H1 (cell line): ENCODE results near the gene PEX6. TPM values are rescaled to one million over a fixed set of nuclear protein-coding genes. Genes with fewer than 3 reads are reported as not detected.

Source experiments
- CTCF ChIA-PET: fragments of 300-600 bp; sonication (Branson Sonifier 250); formaldehyde crosslinking; loops from one replicate; lab custom pipeline; 2021; ENCODE audit not compliant: partially characterized antibody; lab: Charles Lee
- POLR2A ChIA-PET: fragments of 300-600 bp; sonication (Branson Sonifier 250); formaldehyde crosslinking; loops from one replicate; lab custom pipeline; 2021; ENCODE audit warnings: inconsistent platforms; ENCODE audit not compliant: partially characterized antibody; lab: Charles Lee
- DNase-seq, 2 experiments: peaks; one replicate each; pipeline versions ENCODE4 v3.0.0 to v3.0.0-alpha.2; 2010 to 2022; ENCODE audit warnings: low spot score in 2 of 2, low read depth in 1 of 2, mixed read lengths in 1 of 2
- FAIRE-seq: peaks from 2 replicates; lab custom pipeline; 2011; peaks lifted over from hg19 to GRCh38; lab: Jason Lieb, UNC
- H2AFZ ChIP-seq: 2 replicates; pipeline ENCODE4 v1.8.1; 2012; ENCODE audit warnings: low read length, inconsistent platforms
- H2AK5ac ChIP-seq: 2 replicates; pipeline ENCODE4 v1.6.1; 2013; ENCODE audit warnings: low read depth, low read length
- H2BK120ac ChIP-seq: replicated peaks from 2 replicates; pipeline ENCODE3; 2013; ENCODE audit warnings: low read depth, low read length, inconsistent platforms
- H2BK12ac ChIP-seq: 2 replicates; pipeline ENCODE4 v1.6.1; 2013; ENCODE audit warnings: low read depth, low read length
- H2BK15ac ChIP-seq: 2 replicates; pipeline ENCODE4 v1.6.1; 2013; ENCODE audit warnings: low read length
- H2BK20ac ChIP-seq: 2 replicates; pipeline ENCODE4 v1.6.1; 2013; ENCODE audit warnings: low read length
- H2BK5ac ChIP-seq: 2 replicates; pipeline ENCODE4 v1.6.1; 2013; ENCODE audit warnings: low read depth, low read length
- H3K14ac ChIP-seq: 2 replicates; pipeline ENCODE4 v1.6.1; 2013; ENCODE audit warnings: inconsistent platforms; ENCODE audit not compliant: insufficient read length
- H3K18ac ChIP-seq: 2 replicates; pipeline ENCODE4 v1.6.1; 2013; ENCODE audit warnings: low read length; ENCODE audit errors: extremely low read depth
- H3K23ac ChIP-seq: 2 replicates; pipeline ENCODE4 v1.6.1; 2013; ENCODE audit warnings: inconsistent platforms; ENCODE audit not compliant: insufficient read length
- H3K23me2 ChIP-seq: 2 replicates; pipeline ENCODE4 v1.6.1; 2013; ENCODE audit warnings: low read depth, low read length
- H3K27ac ChIP-seq: 2 replicates; pipeline ENCODE4 v1.6.1; 2011; ENCODE audit warnings: low read depth, low read length, inconsistent platforms
- H3K27me3 ChIP-seq, 4 experiments: replicated peaks in 1 of 4; 1 replicate in 1 of 4; 2 replicates in 3 of 4; pipeline versions ENCODE4 v1.6.1 to v1.8.1; 2011 to 2013; ENCODE audit warnings: low read length in 3 of 4, mild to moderate bottlenecking in 3 of 4, inconsistent platforms in 2 of 4, mixed read lengths in 2 of 4, moderate library complexity in 1 of 4; ENCODE audit not compliant: control insufficient read depth in 3 of 4, insufficient read depth in 3 of 4; ENCODE audit errors: extremely low read depth in 1 of 4
- H3K36me3 ChIP-seq, 4 experiments: 2 replicates each; pipeline versions ENCODE4 v1.6.1 to v1.8.1; 2011 to 2013; ENCODE audit warnings: mild to moderate bottlenecking in 4 of 4, low read length in 3 of 4, moderate library complexity in 2 of 4, control low read depth in 1 of 4, inconsistent platforms in 1 of 4; ENCODE audit not compliant: insufficient read depth in 4 of 4, control insufficient read depth in 2 of 4
- H3K4ac ChIP-seq: replicated peaks from 2 replicates; pipeline ENCODE3; 2013; ENCODE audit warnings: low read length, low read depth, mixed read lengths, inconsistent platforms; ENCODE audit not compliant: insufficient read length
- H3K4me1 ChIP-seq, 4 experiments: replicated peaks in 1 of 4; 1 replicate in 1 of 4; 2 replicates in 3 of 4; pipeline versions ENCODE4 v1.6.1 to v1.8.1; 2011 to 2013; ENCODE audit warnings: low read length in 3 of 4, inconsistent platforms in 2 of 4, mixed read lengths in 1 of 4; ENCODE audit not compliant: insufficient read depth in 4 of 4, control insufficient read depth in 3 of 4
- H3K4me2 ChIP-seq, 2 experiments: 2 replicates each; pipeline versions ENCODE4 v1.6.1 to v1.8.1; 2011 to 2013; ENCODE audit warnings: low read depth in 2 of 2, low read length in 2 of 2, control low read depth in 1 of 2, inconsistent platforms in 1 of 2, mild to moderate bottlenecking in 1 of 2; ENCODE audit not compliant: insufficient read depth in 1 of 2
- H3K4me3 ChIP-seq, 4 experiments: fragments of 200-600, 300-600 bp in 1 of 4; sonication (generic), shearing (Covaris generic), sonication (Bioruptor Twin) in 1 of 4; 2 replicates each; pipeline versions ENCODE4 v1.5.1 to v1.8.1; 2011 to 2016; ENCODE audit warnings: low read length in 4 of 4, low read depth in 3 of 4, control low read depth in 2 of 4, inconsistent platforms in 2 of 4, mild to moderate bottlenecking in 2 of 4, mixed read lengths in 1 of 4, moderate library complexity in 1 of 4; ENCODE audit not compliant: insufficient read depth in 2 of 4; ENCODE audit errors: extremely low read depth in 1 of 4
- H3K56ac ChIP-seq: replicated peaks from 2 replicates; pipeline ENCODE3; 2013; ENCODE audit warnings: low read depth, mild to moderate bottlenecking, mixed read lengths, low read length, inconsistent platforms; ENCODE audit not compliant: insufficient read length
- H3K79me1 ChIP-seq: 2 replicates; pipeline ENCODE4 v1.6.1; 2013; ENCODE audit warnings: low read depth, low read length, control low read depth
- H3K79me2 ChIP-seq, 2 experiments: 2 replicates each; pipeline versions ENCODE4 v1.6.1 to v1.8.1; 2012 to 2013; ENCODE audit warnings: low read length in 2 of 2, mild to moderate bottlenecking in 2 of 2, inconsistent platforms in 1 of 2; ENCODE audit not compliant: insufficient read depth in 2 of 2, control insufficient read depth in 1 of 2
- H3K9ac ChIP-seq, 4 experiments: replicated peaks in 1 of 4; 1 replicate in 1 of 4; 2 replicates in 3 of 4; pipeline versions ENCODE4 v1.6.1 to v1.8.1; 2011 to 2013; ENCODE audit warnings: low read depth in 3 of 4, low read length in 3 of 4, control low read depth in 2 of 4, mild to moderate bottlenecking in 2 of 4, moderate library complexity in 2 of 4, inconsistent platforms in 1 of 4; ENCODE audit errors: extremely low read depth in 1 of 4
- H3K9me3 ChIP-seq, 2 experiments: 2 replicates each; pipeline versions ENCODE4 v1.6.1 to v1.8.1; 2012 to 2013; ENCODE audit warnings: mild to moderate bottlenecking in 2 of 2, moderate library complexity in 2 of 2, control low read depth in 1 of 2, inconsistent platforms in 1 of 2, low read depth in 1 of 2, low read length in 1 of 2, mixed read lengths in 1 of 2; ENCODE audit not compliant: insufficient read depth in 2 of 2
- H4K20me1 ChIP-seq, 2 experiments: replicated peaks in 1 of 2; 2 replicates each; pipeline versions ENCODE3 to v1.8.1; 2011 to 2013; ENCODE audit warnings: inconsistent platforms in 2 of 2, low read length in 2 of 2, mild to moderate bottlenecking in 1 of 2; ENCODE audit not compliant: insufficient read depth in 2 of 2, control insufficient read depth in 1 of 2
- H4K5ac ChIP-seq: 2 replicates; pipeline ENCODE4 v1.6.1; 2013; ENCODE audit warnings: low read length, low read depth, mixed read lengths, inconsistent platforms; ENCODE audit not compliant: insufficient read length
- H4K8ac ChIP-seq: 2 replicates; pipeline ENCODE4 v1.8.0; 2013; ENCODE audit warnings: mild to moderate bottlenecking, moderate library complexity, low read length, inconsistent platforms; ENCODE audit not compliant: insufficient read depth; ENCODE audit errors: extremely low read depth
- H4K91ac ChIP-seq: replicated peaks from 2 replicates; pipeline ENCODE3; 2013; ENCODE audit warnings: low read length, mixed read lengths, inconsistent platforms; ENCODE audit not compliant: insufficient read length
- ATF3 ChIP-seq: IDR thresholded peaks from 2 replicates; pipeline ENCODE4 v1.6.1; 2011; ENCODE audit warnings: low read depth, mild to moderate bottlenecking, low read length; ENCODE audit not compliant: insufficient read depth
- CEBPB ChIP-seq: IDR thresholded peaks from 2 replicates; pipeline ENCODE4 v1.6.1; 2012; ENCODE audit warnings: low read depth, low read length
- CREB1 ChIP-seq: IDR thresholded peaks from 2 replicates; pipeline ENCODE4 v1.6.1; 2012; ENCODE audit warnings: inconsistent platforms
- EZH2 ChIP-seq: fragments of 200-600 bp; sonication (generic); IDR thresholded peaks from 2 replicates; pipeline ENCODE4 v1.7.1; 2012; ENCODE audit warnings: low read depth, mild to moderate bottlenecking, moderate library complexity, low read length, inconsistent platforms; ENCODE audit not compliant: severe bottlenecking
- FOSL1 ChIP-seq: IDR thresholded peaks from 2 replicates; pipeline ENCODE4 v1.6.1; 2011; ENCODE audit warnings: mild to moderate bottlenecking, low read depth, low read length, moderate library complexity; ENCODE audit not compliant: insufficient read depth
- RBBP5 ChIP-seq: IDR thresholded peaks from 2 replicates; pipeline ENCODE4 v1.7.1; 2012; ENCODE audit warnings: low read depth, mild to moderate bottlenecking, inconsistent platforms, low read length, moderate library complexity, borderline replicate concordance
- RXRA ChIP-seq: IDR thresholded peaks from 2 replicates; pipeline ENCODE4 v1.6.1; 2011; ENCODE audit warnings: low read depth, mild to moderate bottlenecking, low read length, moderate library complexity; ENCODE audit not compliant: insufficient read depth
- SIN3A ChIP-seq, 2 experiments: IDR thresholded peaks in 1 of 2; conservative IDR thresholded peaks in 1 of 2; 2 replicates each; pipeline ENCODE4 v1.6.1; 2011 to 2012; ENCODE audit warnings: low read length in 2 of 2, improper control_type of control experiment in 1 of 2, low read depth in 1 of 2, mild to moderate bottlenecking in 1 of 2
- SIX5 ChIP-seq: IDR thresholded peaks from 2 replicates; pipeline ENCODE4 v1.6.1; 2011; ENCODE audit warnings: mild to moderate bottlenecking, low read depth, low read length
- SRF ChIP-seq: IDR thresholded peaks from 2 replicates; pipeline ENCODE4 v1.6.1; 2011; ENCODE audit warnings: mild to moderate bottlenecking, low read depth, low read length, moderate library complexity
- TAF7 ChIP-seq: optimal IDR thresholded peaks from 2 replicates; pipeline ENCODE3; 2011; ENCODE audit warnings: low read depth, mild to moderate bottlenecking, inconsistent platforms, low read length, moderate library complexity, borderline replicate concordance
- WGBS, 2 experiments: shearing (Covaris generic) in 1 of 2; methylation state at CpG; one replicate each; pipeline versions ENCODE4 v1.1.6 to v1.1.7; 2013 to 2015; ENCODE audit warnings: low lambda C conversion rate in 2 of 2, mixed read lengths in 2 of 2, inconsistent platforms in 1 of 2, low coverage in 1 of 2, missing lambda C conversion rate in 1 of 2; ENCODE audit not compliant: insufficient replicate concordance in 2 of 2, insufficient coverage in 1 of 2, insufficient read length in 1 of 2; ENCODE audit errors: extremely low coverage in 1 of 2, missing lambda C conversion rate in 1 of 2; 5-methylcytosine and 5-hydroxymethylcytosine counted together
- polyA plus RNA-seq, 7 experiments: library from polyadenylated mRNA; depleted of rRNA in 3 of 7; stranded (reverse) in 5 of 7; unstranded in 2 of 7; fragments of >200 nt in 5 of 7; fragments of 200-250 nt in 2 of 7; gene quantifications; 1 replicate in 5 of 7; 2 replicates in 1 of 7; 4 replicates in 1 of 7; pipeline versions ENCODE4 v1.2.1 to v1.2.3, GENCODE V29; 2011 to 2013; ENCODE audit warnings: missing spikeins in 2 of 7, mixed read lengths in 2 of 7
- total RNA-seq: library from RNA; stranded (reverse); fragmentation: NEBNext Ultra II Directional; extraction: Animal tissue kit (Norgen Biotek cat#: 25700); gene quantifications from 2 replicates; pipeline ENCODE4 v1.2.1, GENCODE V29; 2021

PEX6 gene
- total and polyA plus RNA-seq, 2 of the 8 experiments (the other 6 are each of a cell fraction or from before 2014, with no cell fraction given): 6.4 to 12.5 TPM

- Histone ChIP-seq H2BK12ac (no peak overlapping the region), H3K18ac (no peak overlapping the region), H4K91ac (no peak overlapping the region), H2AK5ac (no peak overlapping the region), H3K36me3 (peaks cover 3 to 38% (median 21%) of the 10 kb centered on the region in 4 experiments; a peak in 7 of 8 replicates), H3K79me2 (peaks cover 0 to 48% of the 10 kb centered on the region in 2 experiments; a peak in 3 of 4 replicates), H3K27ac (no peak overlapping the region), H2AFZ (no peak overlapping the region), H3K4me2 (no peak overlapping the region), H4K20me1 (peaks cover 0 to 3% of the 10 kb centered on the region in 2 experiments), H3K56ac (no peak overlapping the region), H4K8ac (0 out of 2 replicates have a peak overlapping the region, but pooled peaks have one; percentile 76), H3K27me3 (no peaks in the 10 kb centered on the region), H3K4me3 (no peak overlapping the region), H2BK120ac (no peak overlapping the region), H3K23ac (no peak overlapping the region), H3K14ac (no peak overlapping the region), H2BK20ac (no peak overlapping the region), H3K4me1 (peaks cover 0 to 4% (median 2%) of the 10 kb centered on the region in 4 experiments; a peak in 3 of 7 replicates), H3K9ac (no peak overlapping the region; a peak in 1 of 7 replicates), H3K79me1 (peaks cover 13% of the 10 kb centered on the region; the same call in 1 of the 2 replicates), H4K5ac (no peak overlapping the region), H2BK5ac (peak overlapping the region; percentile 62; the same call in 1 of the 2 replicates), H3K9me3 (no peaks in the 10 kb centered on the region), H3K4ac (no peak overlapping the region), H2BK15ac (no peak overlapping the region), H3K23me2 (peaks cover 8% of the 10 kb centered on the region)
- CTCF ChIA-PET: interaction anchor here (0.9 to 1.3 kb wide), 2 partner anchors 17 to 24 kb away, joined by 3 read pairs; partner anchors contain the start of gene PTCRA
- POLR2A ChIA-PET: interaction anchor here (1.2 kb wide), 1 partner anchor 21 kb away, joined by 8 read pairs; no protein-coding TSS in a partner anchor
- FAIRE-seq (no peak), DNase-seq (no peak)
- 90% methylated on average over 3 of the region's 3 CpGs; no CpG with 5 or more reads in 1 of the 2 experiments for WGBS, 2 experiments
- TF ChIP-seq TAF7 (no peak), SRF (no peak), RXRA (no peak), SIN3A (conservative IDR thresholded peaks at IDR 0.05 in 1 of 2, IDR thresholded peaks at IDR 0.05 in 1 of 2; ENCODE audit: low read depth in 1 of 2, low read length in 2 of 2) (no peak), FOSL1 (no peak), CEBPB (no peak), ATF3 (no peak), RBBP5 (no peak), EZH2 (no peak), SIX5 (no peak), CREB1 (no peak)
Observed at GRCh38 chr6:42932412-42932811, 46.6 kb downstream of the PEX6 start.
